ENCODE measurements around the gene SOX18.

Gene SOX18

GRCh38 chr20:64058536-64058935, 9.1 kb upstream of the SOX18 start:
- no peak overlapping the region for H3K27ac Mint-ChIP-seq (ENCODE audit: low read depth)
- no peaks in the 10 kb centered on the region for H3K9me3 Mint-ChIP-seq
- H3K27me3 Mint-ChIP-seq: peaks cover 5% of the 10 kb centered on the region
- H3K36me3 Mint-ChIP-seq (ENCODE audit: insufficient read depth): peaks cover 5% of the 10 kb centered on the region
- no peak overlapping the region for H3K4me3 Mint-ChIP-seq
- no peak for DNase-seq (ENCODE audit: low spot score in 2 of 2)
- no peak for ATAC-seq (replicated peaks; ENCODE audit: extremely low read depth, poor library complexity, severe bottlenecking)
- H3K4me1 Mint-ChIP-seq: peaks cover 15% of the 10 kb centered on the region

GRCh38 chr20:64057628-64058498, 8.4 kb upstream of the SOX18 start:
- peaks cover 12% of the 10 kb centered on the region for H3K27me3 Mint-ChIP-seq
- H3K4me3 Mint-ChIP-seq: peak overlapping the region; percentile 40
- ATAC-seq (replicated peaks; ENCODE audit: extremely low read depth, poor library complexity, severe bottlenecking) (peak; percentile 83), DNase-seq (ENCODE audit: low spot score in 2 of 2) (peak; percentile 53 to 69)
- peaks cover 4% of the 10 kb centered on the region for H3K36me3 Mint-ChIP-seq (ENCODE audit: insufficient read depth)
- peaks cover 15% of the 10 kb centered on the region for H3K4me1 Mint-ChIP-seq
- H3K9me3 Mint-ChIP-seq: no peaks in the 10 kb centered on the region
- no peak overlapping the region for H3K27ac Mint-ChIP-seq (ENCODE audit: low read depth)

GRCh38 chr20:64056889-64057627, 7.6 kb upstream of the SOX18 start:
- ATAC-seq (replicated peaks; ENCODE audit: extremely low read depth, poor library complexity, severe bottlenecking) (peak; percentile 24), DNase-seq (ENCODE audit: low spot score in 2 of 2) (no peak)
- Mint-ChIP-seq H3K4me1 (peaks cover 15% of the 10 kb centered on the region), H3K27ac (ENCODE audit: low read depth) (no peak overlapping the region), H3K9me3 (no peaks in the 10 kb centered on the region), H3K4me3 (peak overlapping the region; percentile 40), H3K27me3 (peaks cover 15% of the 10 kb centered on the region), H3K36me3 (ENCODE audit: insufficient read depth) (peaks cover 1% of the 10 kb centered on the region)

- Mint-ChIP-seq H3K4me1 (peaks cover 15% of the 10 kb centered on the region), H3K27ac (ENCODE audit: low read depth) (no peak overlapping the region), H3K36me3 (ENCODE audit: insufficient read depth) (peaks cover 1% of the 10 kb centered on the region), H3K27me3 (peaks cover 15% of the 10 kb centered on the region), H3K9me3 (no peaks in the 10 kb centered on the region), H3K4me3 (no peak overlapping the region)
- no peak for ATAC-seq (replicated peaks; ENCODE audit: extremely low read depth, poor library complexity, severe bottlenecking)
- DNase-seq (ENCODE audit: low spot score in 2 of 2): no peak
These were observed 7.1 kb upstream of the SOX18 start for GRCh38 chr20:64056639-64056888.

GRCh38 chr20:64055893-64056638, 6.6 kb upstream of the SOX18 start:
- DNase-seq (ENCODE audit: low spot score in 2 of 2): no peak
- H3K27me3 Mint-ChIP-seq: peaks cover 15% of the 10 kb centered on the region
- H3K9me3 Mint-ChIP-seq: no peaks in the 10 kb centered on the region
- H3K4me1 Mint-ChIP-seq: peaks cover 15% of the 10 kb centered on the region
- no peak for ATAC-seq (replicated peaks; ENCODE audit: extremely low read depth, poor library complexity, severe bottlenecking)
- H3K4me3 Mint-ChIP-seq: no peak overlapping the region
- H3K27ac Mint-ChIP-seq (ENCODE audit: low read depth): no peak overlapping the region
- H3K36me3 Mint-ChIP-seq (ENCODE audit: insufficient read depth): peaks cover 1% of the 10 kb centered on the region

GRCh38 chr20:64055396-64055892, 6.0 kb upstream of the SOX18 start:
- Mint-ChIP-seq H3K27me3 (peaks cover 15% of the 10 kb centered on the region), H3K4me1 (peaks cover 15% of the 10 kb centered on the region)

GRCh38 chr20:64053841-64054661, 4.6 kb upstream of the SOX18 start:
- H3K27ac Mint-ChIP-seq (ENCODE audit: low read depth): no peak overlapping the region
- peaks cover 1% of the 10 kb centered on the region for H3K36me3 Mint-ChIP-seq (ENCODE audit: insufficient read depth)
- DNase-seq (ENCODE audit: low spot score in 2 of 2): no peak
- no peaks in the 10 kb centered on the region for H3K9me3 Mint-ChIP-seq
- peaks cover 10% of the 10 kb centered on the region for H3K4me1 Mint-ChIP-seq
- no peak for ATAC-seq (replicated peaks; ENCODE audit: extremely low read depth, poor library complexity, severe bottlenecking)
- H3K4me3 Mint-ChIP-seq: no peak overlapping the region
- peaks cover 15% of the 10 kb centered on the region for H3K27me3 Mint-ChIP-seq

More at GRCh38 chr20:64055396-64055892, 6.0 kb upstream of the SOX18 start:
- peak overlapping the region; percentile 67 for H3K27ac Mint-ChIP-seq (ENCODE audit: low read depth)
- no peak for DNase-seq (ENCODE audit: low spot score in 2 of 2)
- H3K36me3 Mint-ChIP-seq (ENCODE audit: insufficient read depth): peaks cover 1% of the 10 kb centered on the region
- ATAC-seq (replicated peaks; ENCODE audit: extremely low read depth, poor library complexity, severe bottlenecking): no peak
- no peak overlapping the region for H3K4me3 Mint-ChIP-seq
- no peaks in the 10 kb centered on the region for H3K9me3 Mint-ChIP-seq

- H3K4me1 Mint-ChIP-seq: peaks cover 6% of the 10 kb centered on the region
- no peak overlapping the region for H3K27ac Mint-ChIP-seq (ENCODE audit: low read depth)
- peaks cover 1% of the 10 kb centered on the region for H3K36me3 Mint-ChIP-seq (ENCODE audit: insufficient read depth)
- no peaks in the 10 kb centered on the region for H3K9me3 Mint-ChIP-seq
- DNase-seq (ENCODE audit: low spot score in 2 of 2): no peak
- ATAC-seq (replicated peaks; ENCODE audit: extremely low read depth, poor library complexity, severe bottlenecking): no peak
- H3K27me3 Mint-ChIP-seq: peaks cover 15% of the 10 kb centered on the region
- no peak overlapping the region for H3K4me3 Mint-ChIP-seq
These were observed 3.8 kb upstream of the SOX18 start for GRCh38 chr20:64052987-64053840.

- Mint-ChIP-seq H3K27me3 (peaks cover 17% of the 10 kb centered on the region), H3K4me3 (no peak overlapping the region), H3K36me3 (ENCODE audit: insufficient read depth) (peaks cover 1% of the 10 kb centered on the region), H3K9me3 (no peaks in the 10 kb centered on the region), H3K27ac (ENCODE audit: low read depth) (no peak overlapping the region), H3K4me1 (peaks cover 4% of the 10 kb centered on the region)
- ATAC-seq (replicated peaks; ENCODE audit: extremely low read depth, poor library complexity, severe bottlenecking) (no peak), DNase-seq (ENCODE audit: low spot score in 2 of 2) (no peak)
These were observed 2.9 kb upstream of the SOX18 start for GRCh38 chr20:64052326-64052722.

GRCh38 chr20:64051561-64052325, 2.3 kb upstream of the SOX18 start:
- Mint-ChIP-seq H3K36me3 (ENCODE audit: insufficient read depth) (peaks cover 1% of the 10 kb centered on the region), H3K27ac (ENCODE audit: low read depth) (no peak overlapping the region), H3K27me3 (peaks cover 23% of the 10 kb centered on the region), H3K9me3 (no peaks in the 10 kb centered on the region), H3K4me3 (no peak overlapping the region), H3K4me1 (peaks cover 4% of the 10 kb centered on the region)
- no peak for DNase-seq (ENCODE audit: low spot score in 2 of 2)
- no peak for ATAC-seq (replicated peaks; ENCODE audit: extremely low read depth, poor library complexity, severe bottlenecking)

- DNase-seq (ENCODE audit: low spot score in 2 of 2) (no peak), ATAC-seq (replicated peaks; ENCODE audit: extremely low read depth, poor library complexity, severe bottlenecking) (no peak)
- Mint-ChIP-seq H3K27ac (ENCODE audit: low read depth) (no peak overlapping the region), H3K9me3 (no peaks in the 10 kb centered on the region), H3K27me3 (peaks cover 30% of the 10 kb centered on the region), H3K36me3 (ENCODE audit: insufficient read depth) (peaks cover 4% of the 10 kb centered on the region), H3K4me1 (peaks cover 6% of the 10 kb centered on the region), H3K4me3 (no peak overlapping the region)
These were observed 1.6 kb upstream of the SOX18 start for GRCh38 chr20:64051033-64051452.

All from central memory CD8-positive, alpha-beta T cell (primary cell).